LHCN-M2 (cell line): ENCODE data around the gene CHCT1. TPM values are rescaled to one million over a fixed set of nuclear protein-coding genes. Genes with fewer than 3 reads are reported as not detected.
"Not testable (repeated sequence)": the region's sequence is repeated elsewhere in the genome, so short reads cannot be mapped to it uniquely, and the experiment has no call there.

ENCODE experiments used
- DNase-seq: peaks from one replicate; pipeline ENCODE4 v3.0.0-alpha.2; 2012; ENCODE audit warnings: low read depth
- polyA plus RNA-seq: library from polyadenylated mRNA; unstranded; fragments of >200 nt; gene quantifications from one replicate; pipeline ENCODE4 v1.2.1, GENCODE V29; 2012; ENCODE audit warnings: missing spikeins
- total RNA-seq: library from RNA; depleted of rRNA; stranded (reverse); fragments of >200 nt; gene quantifications from 2 replicates; pipeline ENCODE4 v1.2.3, GENCODE V29; 2014; rRNA removed

The CHCT1 gene
- total RNA-seq: not detected in 2 replicates
- polyA plus RNA-seq: not detected

- DNase-seq: no peak
These were observed at the start of gene CHCT1 for GRCh38 chr17:60422162-60422665. TSS of gene CHCT1 (plus strand) at chr17:60422489. CDS start at chr17:60422593, 104 bp downstream.

GRCh38 chr17:60372790-60373483 is 49.4 kb upstream of the CHCT1 start:
- peak; percentile 72 for DNase-seq

GRCh38 chr17:60378187-60378586 is 44.1 kb upstream of the CHCT1 start:
- DNase-seq: not testable (repeated sequence)

- DNase-seq: not testable (repeated sequence)
These were observed 42.8 kb upstream of the CHCT1 start for GRCh38 chr17:60379461-60379860.

- no peak for DNase-seq
These were observed 40.3 kb upstream of the CHCT1 start for GRCh38 chr17:60381958-60382357.

GRCh38 chr17:60383379-60383778 is 38.9 kb upstream of the CHCT1 start:
- DNase-seq: no peak

- DNase-seq: not testable (repeated sequence)
These were observed 37.4 kb upstream of the CHCT1 start for GRCh38 chr17:60384921-60385320.

- DNase-seq: no peak
These were observed 35.9 kb upstream of the CHCT1 start for GRCh38 chr17:60386147-60387058.

GRCh38 chr17:60387666-60388065 is 34.6 kb upstream of the CHCT1 start:
- no peak for DNase-seq

GRCh38 chr17:60388742-60389141 is 33.5 kb upstream of the CHCT1 start:
- DNase-seq: no peak

- DNase-seq: peak; percentile 39
These were observed 32.1 kb upstream of the CHCT1 start for GRCh38 chr17:60390186-60390585.

- peak; percentile 56 for DNase-seq
These were observed 31.3 kb upstream of the CHCT1 start for GRCh38 chr17:60390925-60391470.

GRCh38 chr17:60391471-60392041 is 30.7 kb upstream of the CHCT1 start:
- DNase-seq: no peak

- DNase-seq: peak; percentile 98
These were observed 30.0 kb upstream of the CHCT1 start, which contains the start of gene USP32 for GRCh38 chr17:60392042-60392844. TSS of gene USP32 (minus strand) at chr17:60392133. CDS start at chr17:60391939, 194 bp downstream.

GRCh38 chr17:60392845-60393702 is 29.2 kb upstream of the CHCT1 start:
- DNase-seq: peak; percentile 77

- no peak for DNase-seq
These were observed 28.2 kb upstream of the CHCT1 start for GRCh38 chr17:60393840-60394723.

GRCh38 chr17:60395508-60396065 is 26.7 kb upstream of the CHCT1 start:
- DNase-seq: no peak

- DNase-seq: no peak
These were observed 25.9 kb upstream of the CHCT1 start for GRCh38 chr17:60396412-60396811.
